ENCODE results near the gene NOL11. TPM values are rescaled to one million over a fixed set of nuclear protein-coding genes. Genes with fewer than 3 reads are reported as not detected.

NOL11 gene
- total and polyA plus RNA-seq, 2 of the 4 experiments (the other 2 are of a cell fraction) = 26.2 to 58.3 TPM

DNA sequence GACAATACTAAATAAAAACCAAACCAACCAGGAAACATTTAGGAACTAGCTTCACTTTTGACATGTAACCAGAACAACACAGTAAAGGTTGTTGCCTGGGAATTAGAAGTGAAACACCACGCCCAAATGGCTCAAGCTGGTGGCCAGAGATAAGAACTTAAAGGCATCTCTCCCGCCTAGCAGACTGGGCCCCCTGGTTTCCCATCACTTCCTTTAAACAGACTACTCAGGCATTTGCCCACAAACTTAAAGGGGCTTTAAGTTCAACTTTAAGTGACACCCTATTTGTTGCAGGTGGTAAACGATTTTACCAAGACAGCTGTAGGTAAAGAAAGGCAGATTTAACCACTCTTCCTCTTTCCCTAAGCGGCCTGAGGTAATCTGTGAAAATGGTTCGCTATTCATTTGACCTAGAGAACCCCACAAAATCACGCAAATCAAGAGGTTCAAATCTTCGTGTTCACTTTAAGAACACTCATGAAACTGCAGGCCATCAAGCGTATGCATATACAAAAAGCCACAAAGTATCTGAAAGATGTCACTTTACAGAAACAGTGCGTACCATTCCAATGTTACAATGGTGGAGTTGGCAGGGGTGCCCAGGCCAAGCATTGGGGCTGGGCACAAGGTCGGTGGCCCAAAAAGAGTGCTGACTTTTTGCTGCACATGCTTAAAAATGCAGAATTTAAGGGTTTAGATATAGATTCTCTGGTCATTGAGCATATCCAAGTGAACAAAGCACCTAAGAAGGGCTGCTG is 66.8 kb downstream of the NOL11 start:
- Histone ChIP-seq H2AK9ac (replicated peaks; ENCODE audit: low read depth, low read length, poor library complexity) (no peak overlapping the region), H2AK5ac (ENCODE audit: low read depth, low read length) (no peak overlapping the region), H3K23ac (ENCODE audit: low read depth, low read length) (no peak overlapping the region), H3K27ac (ENCODE audit: insufficient read depth, low read length) (no peak overlapping the region), H3K4ac (ENCODE audit: low read depth, low read length) (no peak overlapping the region), H3K14ac (replicated peaks; ENCODE audit: low read depth, low read length) (no peak overlapping the region), H3K4me1 (ENCODE audit: control insufficient read depth, insufficient read depth, low read length) (no peaks in the 10 kb centered on the region), H2BK15ac (ENCODE audit: low read depth, low read length) (no peak overlapping the region), H3K18ac (ENCODE audit: low read depth, low read length) (no peak overlapping the region), H2BK5ac (ENCODE audit: low read depth, low read length, poor library complexity, severe bottlenecking) (no peak overlapping the region), H4K91ac (ENCODE audit: insufficient read depth, low read depth, low read length) (no peak overlapping the region), H4K8ac (ENCODE audit: low read depth in 2 of 2, low read length in 2 of 2) (no peak overlapping the region), H3K9me3 (ENCODE audit: control insufficient read depth, insufficient read depth, low read length) (peaks cover 2% of the 10 kb centered on the region; the same call in 1 of the 2 replicates), H2BK120ac (ENCODE audit: low read depth, low read length) (no peak overlapping the region), H3K9me1 (ENCODE audit: insufficient read depth, low read length) (no peaks in the 10 kb centered on the region), H3K9ac (ENCODE audit: low read depth, low read length) (no peak overlapping the region), H3K4me2 (ENCODE audit: low read depth, low read length) (no peak overlapping the region), H3K36me3 (ENCODE audit: control insufficient read depth, insufficient read depth, low read length) (no peaks in the 10 kb centered on the region), H3K79me1 (ENCODE audit: low read depth in 1 of 2, low read length in 2 of 2) (no peaks in the 10 kb centered on the region), H4K20me1 (ENCODE audit: insufficient read depth, low read length) (no peaks in the 10 kb centered on the region), H2BK20ac (ENCODE audit: low read depth, low read length) (no peak overlapping the region), H3K4me3 (ENCODE audit: insufficient read depth, low read depth, low read length) (no peak overlapping the region), H4K5ac (ENCODE audit: low read depth, low read length) (no peak overlapping the region), H3K27me3 (ENCODE audit: control insufficient read depth, insufficient read depth, low read length) (peaks cover 6% of the 10 kb centered on the region; the same call in 1 of the 2 replicates), H2AFZ (replicated peaks; ENCODE audit: low read length, poor library complexity) (no peak overlapping the region), H3K56ac (ENCODE audit: extremely low read depth, insufficient read depth, low read length) (no peak overlapping the region)
- BruUV-seq (replicated peaks) = no TSS peak
- no peak for DNase-seq
- in situ Hi-C loops (cut with MboI; ENCODE audit: low sequenced_read_pairs) (no loop called here), intact Hi-C loops (cut with micrococcal nuclease) (no loop called here), dilution Hi-C loops (cut with HindIII; ENCODE audit: low sequenced_read_pairs, unreplicated experiment) (no loop called here)
- ATAC-seq (ENCODE audit: low read depth) = no peak
- 87% methylated on average over 6 of the region's 10 CpGs; no CpG with 5 or more reads in 1 of the 2 experiments for WGBS, 2 experiments (ENCODE audit: extremely low coverage in 2 of 2, insufficient read length in 1 of 2)
- POLR2A ChIA-PET (ENCODE audit: unreplicated experiment) = no interaction called here
- TF ChIP-seq MAZ (IDR thresholded peaks at IDR 0.05; ENCODE audit: borderline replicate concordance, low read depth, low read length) = no peak
- TF ChIP-seq NFE2L2 (IDR thresholded peaks at IDR 0.05; ENCODE audit: low read depth, low read length) = no peak
- TF ChIP-seq, protein P1, sequence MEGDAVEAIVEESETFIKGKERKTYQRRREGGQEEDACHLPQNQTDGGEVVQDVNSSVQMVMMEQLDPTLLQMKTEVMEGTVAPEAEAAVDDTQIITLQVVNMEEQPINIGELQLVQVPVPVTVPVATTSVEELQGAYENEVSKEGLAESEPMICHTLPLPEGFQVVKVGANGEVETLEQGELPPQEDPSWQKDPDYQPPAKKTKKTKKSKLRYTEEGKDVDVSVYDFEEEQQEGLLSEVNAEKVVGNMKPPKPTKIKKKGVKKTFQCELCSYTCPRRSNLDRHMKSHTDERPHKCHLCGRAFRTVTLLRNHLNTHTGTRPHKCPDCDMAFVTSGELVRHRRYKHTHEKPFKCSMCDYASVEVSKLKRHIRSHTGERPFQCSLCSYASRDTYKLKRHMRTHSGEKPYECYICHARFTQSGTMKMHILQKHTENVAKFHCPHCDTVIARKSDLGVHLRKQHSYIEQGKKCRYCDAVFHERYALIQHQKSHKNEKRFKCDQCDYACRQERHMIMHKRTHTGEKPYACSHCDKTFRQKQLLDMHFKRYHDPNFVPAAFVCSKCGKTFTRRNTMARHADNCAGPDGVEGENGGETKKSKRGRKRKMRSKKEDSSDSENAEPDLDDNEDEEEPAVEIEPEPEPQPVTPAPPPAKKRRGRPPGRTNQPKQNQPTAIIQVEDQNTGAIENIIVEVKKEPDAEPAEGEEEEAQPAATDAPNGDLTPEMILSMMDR (conservative IDR thresholded peaks at IDR 0.05; ENCODE audit: low read depth, low read length) = no peak
- TF ChIP-seq MAFK (IDR thresholded peaks at IDR 0.05; ENCODE audit: low read depth, low read length) = no peak
- no peak for TF ChIP-seq CEBPB (IDR thresholded peaks at IDR 0.05; ENCODE audit: low read depth, low read length)
- TF ChIP-seq, protein P2, sequence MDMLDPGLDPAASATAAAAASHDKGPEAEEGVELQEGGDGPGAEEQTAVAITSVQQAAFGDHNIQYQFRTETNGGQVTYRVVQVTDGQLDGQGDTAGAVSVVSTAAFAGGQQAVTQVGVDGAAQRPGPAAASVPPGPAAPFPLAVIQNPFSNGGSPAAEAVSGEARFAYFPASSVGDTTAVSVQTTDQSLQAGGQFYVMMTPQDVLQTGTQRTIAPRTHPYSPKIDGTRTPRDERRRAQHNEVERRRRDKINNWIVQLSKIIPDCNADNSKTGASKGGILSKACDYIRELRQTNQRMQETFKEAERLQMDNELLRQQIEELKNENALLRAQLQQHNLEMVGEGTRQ (IDR thresholded peaks at IDR 0.05; ENCODE audit: low read depth, low read length) = no peak
- no peak for TF ChIP-seq BHLHE40 (IDR thresholded peaks at IDR 0.05; ENCODE audit: low read depth, low read length)
- TF ChIP-seq SMC3 (IDR thresholded peaks at IDR 0.05; ENCODE audit: low read depth, low read length) = no peak
- TF ChIP-seq RAD21 (IDR thresholded peaks at IDR 0.05; ENCODE audit: low read length) = no peak
- no peak for TF ChIP-seq POLR2A (IDR thresholded peaks at IDR 0.05; ENCODE audit: low read depth, low read length)
- no peak for TF ChIP-seq RFX5 (IDR thresholded peaks at IDR 0.05; ENCODE audit: low read depth, low read length)
- no peak for TF ChIP-seq FOS (IDR thresholded peaks at IDR 0.05; ENCODE audit: low read depth, low read length)
- TF ChIP-seq MXI1 (IDR thresholded peaks at IDR 0.05; ENCODE audit: borderline replicate concordance, low read depth, low read length) = no peak
- no peak for TF ChIP-seq RCOR1 (IDR thresholded peaks at IDR 0.05; ENCODE audit: insufficient replicate concordance, low read length)
- TF ChIP-seq, protein P3, sequence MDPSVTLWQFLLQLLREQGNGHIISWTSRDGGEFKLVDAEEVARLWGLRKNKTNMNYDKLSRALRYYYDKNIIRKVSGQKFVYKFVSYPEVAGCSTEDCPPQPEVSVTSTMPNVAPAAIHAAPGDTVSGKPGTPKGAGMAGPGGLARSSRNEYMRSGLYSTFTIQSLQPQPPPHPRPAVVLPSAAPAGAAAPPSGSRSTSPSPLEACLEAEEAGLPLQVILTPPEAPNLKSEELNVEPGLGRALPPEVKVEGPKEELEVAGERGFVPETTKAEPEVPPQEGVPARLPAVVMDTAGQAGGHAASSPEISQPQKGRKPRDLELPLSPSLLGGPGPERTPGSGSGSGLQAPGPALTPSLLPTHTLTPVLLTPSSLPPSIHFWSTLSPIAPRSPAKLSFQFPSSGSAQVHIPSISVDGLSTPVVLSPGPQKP (IDR thresholded peaks at IDR 0.05; ENCODE audit: borderline replicate concordance, low read depth, low read length) = no peak
- CTCF ChIA-PET = no interaction called here
